ENCODE measurements around the gene TMEM87A.
"Not testable (repeated sequence)": the region's sequence is repeated elsewhere in the genome, so short reads cannot be mapped to it uniquely, and the experiment has no call there.

The TMEM87A gene, protein sequence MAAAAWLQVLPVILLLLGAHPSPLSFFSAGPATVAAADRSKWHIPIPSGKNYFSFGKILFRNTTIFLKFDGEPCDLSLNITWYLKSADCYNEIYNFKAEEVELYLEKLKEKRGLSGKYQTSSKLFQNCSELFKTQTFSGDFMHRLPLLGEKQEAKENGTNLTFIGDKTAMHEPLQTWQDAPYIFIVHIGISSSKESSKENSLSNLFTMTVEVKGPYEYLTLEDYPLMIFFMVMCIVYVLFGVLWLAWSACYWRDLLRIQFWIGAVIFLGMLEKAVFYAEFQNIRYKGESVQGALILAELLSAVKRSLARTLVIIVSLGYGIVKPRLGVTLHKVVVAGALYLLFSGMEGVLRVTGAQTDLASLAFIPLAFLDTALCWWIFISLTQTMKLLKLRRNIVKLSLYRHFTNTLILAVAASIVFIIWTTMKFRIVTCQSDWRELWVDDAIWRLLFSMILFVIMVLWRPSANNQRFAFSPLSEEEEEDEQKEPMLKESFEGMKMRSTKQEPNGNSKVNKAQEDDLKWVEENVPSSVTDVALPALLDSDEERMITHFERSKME

DNA sequence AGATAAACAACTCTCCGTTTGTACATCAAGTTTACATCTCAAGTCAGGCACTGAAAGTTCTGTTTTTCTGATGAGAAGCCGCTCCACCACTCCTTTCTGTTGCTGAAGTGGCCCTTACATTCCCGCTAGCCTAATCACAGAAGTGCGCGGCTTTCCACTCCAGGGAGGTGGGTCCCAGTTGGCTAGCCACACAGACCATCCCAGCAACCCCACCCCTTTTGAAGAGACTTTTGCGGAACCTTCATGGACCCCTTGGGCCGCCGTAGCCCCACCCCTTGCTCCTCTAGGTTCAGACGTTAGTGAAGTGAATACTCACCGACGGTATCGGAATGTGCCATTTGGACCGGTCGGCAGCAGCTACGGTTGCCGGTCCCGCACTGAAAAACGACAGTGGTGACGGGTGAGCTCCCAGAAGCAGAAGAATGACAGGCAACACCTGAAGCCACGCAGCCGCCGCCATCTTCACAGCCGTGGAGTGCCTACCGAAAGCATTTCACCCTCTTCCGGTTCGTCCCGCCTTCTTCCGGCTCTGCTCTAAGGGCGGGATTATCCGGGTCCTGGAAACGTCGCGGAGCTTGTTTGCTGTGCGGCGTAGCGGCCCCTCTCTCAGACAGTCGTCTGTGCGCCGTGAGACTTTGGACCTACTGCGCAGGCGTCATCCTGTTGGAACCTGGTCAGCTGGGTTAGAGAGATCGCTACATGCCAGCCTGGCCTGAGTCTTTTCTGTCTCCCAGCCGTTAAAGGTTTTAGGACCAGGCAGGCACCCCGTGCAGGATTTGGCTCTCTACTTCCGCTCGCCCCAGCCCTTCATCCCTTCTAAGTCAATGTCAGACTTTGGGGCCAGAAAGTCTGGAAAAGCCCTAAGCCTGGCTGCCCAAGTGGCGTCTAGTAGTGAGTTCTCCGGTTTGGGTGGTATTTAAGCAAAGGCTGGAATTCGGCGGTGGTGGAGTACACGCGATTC lies at the start of gene TMEM87A, which contains the start of gene GANC:
Gene TMEM87A, minus strand, starts transcription at position 495 of the 961 bp plus-strand sequence. Its CDS starts 35 bp downstream, at position 460.
Gene GANC, plus strand, starts transcription at position 263 of the 961 bp plus-strand sequence. CDS start 1,281 bp downstream, outside the sequence.
- DNase-seq = peak; percentile 97

DNA sequence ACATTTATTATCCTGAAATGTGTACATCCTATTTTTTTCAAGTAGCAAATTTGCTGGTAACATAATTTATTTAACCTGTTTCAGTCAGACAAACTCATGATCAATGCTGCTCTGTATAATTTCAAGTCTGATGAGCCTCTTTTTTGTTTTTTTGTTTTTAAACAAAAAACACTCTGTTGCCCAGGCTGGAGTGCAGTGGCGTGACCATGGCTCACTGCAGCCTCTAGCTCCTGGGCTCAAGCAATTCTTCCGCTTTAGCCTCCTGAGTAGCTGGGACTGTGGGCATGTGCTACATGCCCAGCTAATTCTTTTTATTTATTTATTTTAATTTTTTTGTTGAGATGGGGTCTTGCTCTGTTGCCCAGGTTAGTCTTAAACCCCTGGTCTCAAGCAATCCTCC lies 46.0 kb upstream of the TMEM87A start:
- no peak for DNase-seq

DNA sequence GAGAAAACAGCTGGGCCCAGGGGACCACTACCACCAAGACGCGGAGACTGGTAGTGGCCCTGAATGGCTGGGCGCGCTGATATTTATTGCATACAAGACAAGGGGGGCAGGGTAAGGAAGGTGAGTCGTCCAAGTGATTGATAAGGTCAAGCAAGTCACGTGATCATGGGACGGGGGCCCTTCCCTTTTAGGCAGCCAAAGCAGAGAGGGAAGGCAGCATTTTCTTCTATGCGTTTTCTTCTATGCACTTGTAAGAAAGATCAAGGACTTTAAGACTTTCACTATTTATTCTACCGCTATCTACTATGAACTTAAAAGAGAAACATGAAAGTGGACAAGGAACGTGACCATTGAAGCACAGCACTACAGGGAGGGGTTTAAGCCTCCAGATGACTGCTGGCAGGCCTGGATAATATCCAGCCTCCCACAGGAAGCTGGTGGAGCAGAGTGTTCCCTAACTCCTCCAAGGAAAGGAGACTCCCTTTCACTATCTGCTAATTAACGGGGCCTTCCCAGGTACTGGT lies 43.1 kb upstream of the TMEM87A start:
- DNase-seq = not testable (repeated sequence)

DNA sequence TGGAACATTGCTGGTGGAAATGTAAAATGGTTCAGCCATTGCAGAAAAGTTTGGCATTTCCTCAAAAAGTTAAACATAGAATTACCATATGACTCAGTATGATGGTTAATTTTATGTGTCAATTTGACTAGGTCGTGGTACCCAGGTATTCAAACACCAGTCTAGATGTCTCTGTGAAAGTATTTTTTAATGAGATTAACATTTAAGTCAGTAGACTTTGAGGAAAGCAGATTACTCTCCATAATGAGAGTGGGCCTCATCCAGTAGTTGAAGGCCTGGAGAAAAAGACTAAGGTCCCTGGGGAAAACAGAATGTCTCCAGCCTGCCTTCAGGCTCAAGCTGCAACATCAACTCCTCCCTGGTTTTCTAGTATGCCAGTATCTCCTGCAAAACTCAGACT lies 42.3 kb upstream of the TMEM87A start:
- no peak for DNase-seq

DNA sequence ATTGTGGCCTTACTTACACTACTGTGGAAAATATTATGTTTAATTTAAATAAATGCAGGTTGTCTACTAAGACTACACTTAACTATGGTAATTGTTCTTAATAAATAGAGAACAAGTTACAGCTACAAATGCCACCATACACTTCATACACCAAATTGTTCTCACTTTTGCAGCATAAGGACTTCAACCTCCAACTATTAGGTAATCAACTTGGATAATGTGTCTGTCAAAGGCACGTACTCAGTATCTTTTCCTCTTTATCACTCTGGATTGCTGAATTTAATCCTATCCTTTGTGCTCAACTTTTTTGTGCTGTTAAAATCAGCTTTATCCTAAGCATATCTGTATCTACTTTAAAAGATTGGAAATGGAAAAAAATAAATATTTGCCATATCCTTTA lies 41.6 kb upstream of the TMEM87A start:
- no peak for DNase-seq

DNA sequence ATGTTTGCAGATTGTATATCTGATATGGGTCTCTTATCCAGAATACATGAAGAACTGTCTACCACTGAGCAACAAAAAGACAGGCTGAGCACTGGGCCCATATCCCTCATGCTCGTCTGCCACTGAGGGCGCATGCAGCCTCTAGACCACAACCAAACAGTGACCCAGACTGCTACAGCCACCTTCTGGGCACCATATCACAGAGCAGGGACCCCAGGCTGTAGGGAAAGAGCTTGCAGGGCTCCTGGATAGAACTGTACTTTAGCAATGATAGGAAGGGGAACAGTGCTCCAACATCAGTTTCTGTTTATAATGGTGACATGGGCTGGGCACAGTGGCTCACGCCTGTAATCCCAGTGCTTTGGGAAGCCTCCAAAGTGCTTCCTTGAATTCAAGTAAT lies 40.2 kb upstream of the TMEM87A start:
- no peak for DNase-seq

DNA sequence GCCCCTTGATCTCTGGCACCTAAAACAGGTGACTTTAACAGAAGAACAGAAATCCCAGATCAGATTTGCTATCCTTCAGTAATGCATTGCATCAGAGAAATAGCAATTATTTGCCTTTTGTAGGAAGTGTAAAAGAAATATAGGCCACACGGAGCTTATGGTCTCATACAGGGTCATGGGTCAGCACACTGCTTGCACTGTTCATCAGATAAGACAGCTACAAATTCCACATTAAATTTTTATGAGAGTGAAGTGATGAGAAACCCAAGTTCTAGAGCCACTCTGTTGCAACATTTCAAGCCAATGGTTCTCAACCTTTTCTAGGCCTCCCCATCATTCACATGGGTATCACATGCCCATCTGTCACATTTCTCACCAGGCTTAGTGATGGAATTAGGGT lies 33.4 kb upstream of the TMEM87A start:
- no peak for DNase-seq

DNA sequence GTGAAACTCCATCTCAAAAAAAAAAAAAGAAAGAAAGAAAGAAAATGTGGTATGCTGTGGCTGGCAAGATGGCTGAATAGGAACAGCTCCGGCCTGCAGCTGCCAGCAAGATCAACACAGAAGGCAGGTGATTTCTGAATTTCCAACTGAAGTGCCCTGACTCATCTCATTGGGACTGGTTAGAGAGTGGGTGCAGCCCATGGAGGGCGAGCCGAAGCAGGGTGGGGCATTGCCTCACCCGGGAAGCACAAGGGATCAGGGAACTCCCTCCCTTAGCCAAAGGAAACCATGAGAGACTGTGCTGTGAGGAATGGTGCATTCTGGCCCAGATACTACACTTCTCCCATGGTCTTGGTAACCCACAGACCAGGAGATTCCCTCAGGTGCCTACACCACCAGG lies 27.8 kb upstream of the TMEM87A start:
- DNase-seq = not testable (repeated sequence)

DNA sequence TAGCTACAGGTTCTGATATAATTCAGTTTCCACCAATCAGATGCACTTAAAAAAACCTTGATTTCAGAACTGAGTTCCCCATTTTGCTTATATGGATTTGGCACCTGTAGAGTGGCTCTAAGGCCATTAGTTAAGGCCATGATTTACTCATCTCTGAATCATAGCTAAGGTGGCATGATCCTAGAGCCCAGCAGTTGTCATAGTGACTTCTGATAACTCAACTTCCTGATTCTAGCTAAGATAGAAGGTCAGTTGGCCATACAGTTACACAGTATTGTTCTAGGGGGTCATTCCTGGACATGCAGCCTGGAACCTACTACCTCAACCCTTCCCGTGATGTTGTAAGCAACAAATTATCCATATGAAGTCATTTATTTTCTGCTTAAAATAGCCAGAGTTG lies 15.9 kb upstream of the TMEM87A start:
- no peak for DNase-seq

DNA sequence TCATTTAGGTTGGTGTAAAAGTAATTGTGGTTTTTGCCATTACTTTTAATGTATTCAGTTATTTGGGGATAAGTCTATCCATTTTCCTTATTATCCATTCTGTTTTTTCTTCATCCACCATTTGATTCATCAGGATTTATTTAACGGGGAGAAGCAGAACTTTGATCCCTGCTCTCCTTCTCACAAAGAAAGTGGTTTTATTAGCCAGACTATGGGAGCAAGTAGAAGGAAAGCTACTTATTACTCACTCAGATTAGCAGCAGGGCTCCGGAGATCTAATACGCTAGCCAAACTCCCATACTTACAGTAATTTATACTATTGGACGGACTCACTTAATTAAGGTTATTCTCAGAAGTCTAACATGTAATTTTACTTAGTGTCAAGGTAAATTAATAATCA lies 14.7 kb upstream of the TMEM87A start:
- DNase-seq = no peak

DNA sequence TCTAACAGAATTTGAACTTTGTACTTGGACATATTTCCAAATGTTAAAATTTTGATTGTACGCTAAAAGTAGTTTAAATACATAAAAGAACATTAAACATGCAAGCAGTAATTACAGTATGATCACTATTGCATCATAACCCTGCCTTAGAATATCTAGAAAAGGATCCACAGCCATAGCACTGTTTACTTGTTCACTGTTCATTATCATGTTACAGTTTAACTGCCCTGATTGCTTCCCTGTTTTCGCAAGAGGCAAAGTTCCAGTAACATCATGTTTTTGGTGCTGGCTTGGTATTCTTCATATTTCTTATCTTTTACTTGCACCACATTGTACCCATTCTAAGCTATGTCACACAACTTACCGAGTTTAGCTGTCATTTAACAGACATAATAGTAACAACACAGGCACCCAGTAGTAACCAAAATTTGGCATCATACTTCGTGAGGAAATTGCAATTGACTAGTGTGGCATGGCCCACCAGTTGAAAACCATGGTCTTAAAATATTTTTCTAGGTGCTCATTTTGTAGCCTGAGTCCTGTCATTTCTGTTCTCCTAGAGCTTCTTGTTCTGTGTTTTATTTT lies 13.3 kb upstream of the TMEM87A start:
- DNase-seq = no peak

DNA sequence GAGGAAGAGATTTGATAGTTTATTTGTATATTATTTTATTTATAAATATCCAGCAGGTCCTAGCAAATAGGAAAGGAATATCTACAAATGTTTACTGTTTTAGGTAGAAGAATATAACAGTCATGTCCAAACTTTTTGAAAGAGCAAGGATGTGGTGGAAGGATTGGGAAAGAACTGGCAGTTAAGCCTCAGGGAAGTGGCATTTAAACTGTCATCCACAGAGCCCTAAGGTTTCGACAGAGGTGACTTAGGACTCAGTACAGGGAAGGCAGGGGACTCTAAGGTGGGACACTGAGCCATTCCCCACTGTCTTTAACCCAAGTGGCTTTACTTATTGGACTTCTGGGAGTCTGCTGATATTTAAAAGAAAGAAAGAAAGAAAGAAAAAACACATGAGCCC lies 11.8 kb upstream of the TMEM87A start:
- no peak for DNase-seq

DNA sequence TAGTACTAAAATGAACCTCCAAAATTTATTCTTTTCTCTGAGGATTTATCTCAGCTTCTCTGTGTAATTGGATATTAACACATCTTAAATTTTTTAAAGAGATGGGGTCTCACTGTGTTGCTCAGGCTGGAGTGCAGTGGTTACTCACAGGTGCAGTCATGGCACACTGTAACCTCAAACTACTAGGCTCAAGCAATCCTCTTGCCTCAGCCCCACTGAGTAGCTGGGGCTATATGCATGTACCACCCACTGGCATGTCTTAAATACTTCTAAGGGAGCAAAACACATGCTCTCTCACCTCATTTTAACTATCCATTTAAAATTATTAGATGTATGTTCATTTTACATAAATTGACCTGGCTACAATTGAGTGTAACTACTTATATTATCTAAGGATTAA lies 11.3 kb upstream of the TMEM87A start:
- DNase-seq = no peak

DNA sequence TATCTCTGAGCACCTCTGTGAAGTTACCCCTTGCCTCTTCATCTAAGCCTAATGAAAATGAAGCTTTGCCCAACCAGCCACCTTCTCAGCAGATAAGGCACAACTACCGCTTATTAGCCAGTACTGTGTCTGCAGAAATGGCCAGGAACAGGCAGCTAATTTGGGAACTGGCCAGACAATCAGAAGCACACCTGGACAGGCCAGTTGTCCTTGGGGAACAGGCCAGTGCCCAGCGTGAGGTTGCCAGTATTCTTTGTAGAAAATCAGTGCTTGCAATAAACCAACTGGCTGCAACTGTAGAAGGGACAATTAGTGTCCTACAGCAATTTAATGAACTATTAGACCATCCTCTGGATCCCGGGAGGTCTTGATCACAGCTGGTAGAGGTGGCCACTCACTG lies 10.4 kb upstream of the TMEM87A start:
- DNase-seq = no peak

DNA sequence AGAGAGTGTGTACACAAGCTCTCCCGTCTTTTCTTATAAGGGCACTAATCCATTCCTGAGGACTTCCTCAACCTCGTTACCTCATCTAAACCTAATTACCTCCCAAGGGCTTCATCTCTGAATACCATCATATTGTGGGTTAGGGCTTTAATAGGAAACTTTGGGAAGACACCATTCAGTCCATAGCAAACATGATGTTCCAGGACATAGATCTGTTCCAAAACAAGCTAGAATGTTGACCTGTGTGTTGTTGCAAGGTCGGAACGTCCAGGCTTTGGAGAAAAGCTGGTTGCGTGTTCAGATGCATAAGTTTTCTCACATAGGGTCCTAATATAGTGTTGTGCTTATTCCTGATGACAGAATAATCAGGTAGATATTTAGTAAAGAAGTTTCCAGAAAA lies 9.7 kb upstream of the TMEM87A start:
- no peak for DNase-seq

DNA sequence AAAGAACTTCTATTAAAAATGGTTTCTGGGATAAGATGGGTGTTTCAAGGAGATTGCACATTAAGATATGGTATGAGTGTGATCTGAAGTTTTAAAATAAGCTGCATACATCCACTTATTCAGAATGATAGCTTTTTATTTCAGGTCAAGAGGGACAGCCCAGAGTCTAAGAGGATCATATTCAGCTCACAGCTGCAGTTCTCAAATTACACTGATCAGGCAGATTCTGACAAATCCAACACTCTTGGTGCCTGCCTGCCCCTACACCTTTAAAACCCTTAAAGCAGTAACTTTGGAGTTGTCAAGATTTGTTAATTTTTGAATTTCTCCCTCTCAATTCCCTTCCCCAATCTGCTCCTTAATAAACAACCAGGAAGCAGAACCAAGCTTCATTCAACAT lies 9.1 kb upstream of the TMEM87A start:
- DNase-seq = no peak

DNA sequence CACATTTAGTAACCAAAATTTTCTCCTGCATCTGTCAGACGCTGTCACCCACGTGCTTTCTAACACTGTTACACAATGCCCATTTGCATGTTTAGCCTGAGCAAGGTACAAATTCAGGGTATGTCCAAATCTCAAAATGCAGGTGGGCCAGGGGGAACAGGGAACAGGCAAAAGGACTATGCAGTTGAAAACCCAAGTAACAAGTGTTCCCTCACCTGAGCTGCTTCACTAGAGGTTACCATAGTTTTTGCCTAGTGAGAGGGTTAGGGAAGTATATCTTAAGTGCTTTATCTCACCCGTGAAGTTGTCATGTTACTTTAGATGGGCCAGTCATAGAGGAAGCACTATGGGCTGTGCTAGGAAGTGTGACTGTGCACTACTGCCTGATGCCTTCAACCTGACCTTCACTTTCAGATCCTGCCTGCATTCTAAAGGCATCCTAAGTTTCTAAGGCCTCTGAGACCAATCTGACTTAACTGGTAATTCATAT lies 6.0 kb upstream of the TMEM87A start:
- no peak for DNase-seq

DNA sequence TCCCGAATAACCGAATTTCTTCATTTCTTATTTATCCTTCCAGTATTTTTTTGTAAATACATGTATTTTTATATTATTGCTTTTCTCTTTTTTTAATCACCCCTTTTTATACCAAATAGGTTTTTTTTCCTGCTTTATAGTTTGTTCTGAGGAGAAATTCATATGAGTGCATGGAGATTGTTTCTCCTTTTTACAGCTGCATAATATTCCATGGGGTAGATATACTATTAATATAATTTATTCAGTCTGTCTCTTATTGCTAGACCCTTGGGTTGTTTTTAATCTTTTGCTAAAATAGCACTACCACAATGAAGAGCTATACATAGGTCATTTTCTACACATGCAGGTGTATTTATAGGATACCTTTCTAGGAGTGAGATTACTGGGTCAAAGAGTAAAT lies 3.5 kb upstream of the TMEM87A start:
- DNase-seq = no peak

DNA sequence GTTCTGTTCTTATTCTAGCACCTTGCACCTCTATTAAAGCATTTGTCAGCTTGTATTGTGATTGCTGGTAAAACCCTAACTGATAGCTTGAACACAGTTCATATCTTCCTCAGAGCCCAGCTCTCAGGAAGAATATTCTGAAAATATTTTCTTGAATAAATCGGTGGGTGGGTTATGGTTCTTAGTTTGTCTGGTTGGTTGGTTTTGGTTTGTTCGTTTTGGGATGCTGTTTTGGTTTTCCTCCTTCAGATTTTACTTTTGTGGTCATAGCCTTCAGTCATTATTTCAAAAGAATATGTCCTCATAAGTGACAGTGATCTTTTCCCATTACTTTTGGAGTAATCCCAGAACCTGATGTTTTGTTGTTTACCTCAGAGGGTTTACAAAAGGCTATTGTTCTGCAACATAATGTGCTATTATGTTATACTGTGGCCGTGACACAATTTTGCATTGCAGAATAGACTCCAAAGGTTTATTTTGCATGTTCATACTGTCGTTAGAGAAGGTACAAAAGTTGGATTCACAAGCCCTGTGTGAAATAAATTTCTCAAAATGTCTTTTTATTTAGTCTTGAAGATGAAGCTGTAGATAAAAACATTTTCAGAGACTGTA lies 2.7 kb upstream of the TMEM87A start:
- DNase-seq = no peak

DNA sequence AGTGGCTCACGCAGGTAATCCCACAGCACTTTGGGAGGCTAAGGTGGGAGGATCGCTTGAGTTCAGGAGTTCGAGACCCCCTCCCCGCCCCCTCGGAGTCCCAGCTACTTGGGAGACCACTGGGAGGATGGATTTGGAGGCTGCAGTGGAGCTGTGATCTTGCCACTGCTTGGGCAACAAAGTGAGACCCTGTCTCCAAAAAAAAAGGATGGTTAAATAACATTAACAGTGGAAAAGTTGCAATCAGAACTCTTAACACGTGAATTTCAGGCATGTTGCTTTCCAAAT lies 1.4 kb upstream of the TMEM87A start:
- DNase-seq = no peak

DNA sequence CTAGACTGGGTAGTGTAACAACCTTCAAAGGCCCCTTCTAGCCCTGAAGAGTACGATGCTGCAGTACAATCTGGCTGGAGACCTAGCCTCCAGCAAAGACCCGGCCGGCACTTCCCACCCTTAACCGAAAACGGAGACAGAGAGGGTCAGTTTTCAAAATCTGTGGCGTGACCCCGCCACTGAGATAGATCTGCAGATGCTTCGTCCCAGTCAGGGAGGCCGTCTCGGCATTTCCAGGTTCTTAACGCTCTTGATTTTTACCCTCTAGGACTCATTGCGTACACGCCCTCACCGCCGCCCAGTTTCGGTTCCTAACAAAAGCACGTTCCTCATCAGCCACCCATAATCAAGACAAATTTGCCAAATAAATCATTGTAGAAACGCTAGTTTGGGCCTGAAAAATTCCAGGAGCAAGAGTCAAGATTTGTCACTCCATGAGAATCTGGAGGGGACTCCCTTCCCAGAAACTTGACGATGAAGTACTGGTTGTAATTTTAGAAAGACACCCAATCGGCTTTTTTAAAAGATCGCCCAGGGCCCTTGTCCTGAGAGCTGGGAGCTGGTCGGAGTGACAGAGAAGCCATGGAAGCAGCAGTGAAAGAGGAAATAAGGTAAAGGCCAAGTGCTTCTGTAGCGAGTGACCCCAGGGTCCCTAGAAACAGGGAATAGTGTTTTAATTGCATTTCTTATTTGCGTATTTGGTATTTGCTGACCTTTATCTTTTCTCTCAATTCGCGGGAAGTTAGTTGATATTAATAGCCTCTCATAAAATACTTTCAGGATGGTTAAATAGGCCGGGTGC lies 868 bp upstream of the TMEM87A start:
- DNase-seq = peak; percentile 81

DNA sequence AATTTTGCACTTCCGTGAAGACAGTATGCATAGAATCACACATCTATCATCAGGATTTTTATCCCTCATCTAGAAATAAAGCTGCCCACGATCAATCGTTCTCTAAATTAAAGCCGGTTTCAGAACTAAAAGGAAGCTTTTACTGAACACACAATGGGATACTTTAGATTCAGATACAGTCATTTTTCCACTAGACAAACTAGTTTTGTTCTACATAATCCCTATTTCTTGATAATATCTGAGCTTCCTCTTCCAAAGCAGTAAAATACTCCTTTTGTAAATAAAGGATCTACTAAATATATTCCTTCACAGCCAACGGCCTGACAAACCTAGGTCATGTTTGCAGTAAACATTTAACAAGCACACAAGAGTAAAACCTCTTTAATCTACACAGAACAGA lies 2.2 kb downstream of the TMEM87A start:
- no peak for DNase-seq
